Measurements from ENCODE around the gene CD93. TPM values are rescaled to one million over a fixed set of nuclear protein-coding genes. Genes with fewer than 3 reads are reported as not detected.

Gene CD93
- total and polyA plus RNA-seq, 4 donors: 5.7 to 160 (median 65.7) TPM

DNA sequence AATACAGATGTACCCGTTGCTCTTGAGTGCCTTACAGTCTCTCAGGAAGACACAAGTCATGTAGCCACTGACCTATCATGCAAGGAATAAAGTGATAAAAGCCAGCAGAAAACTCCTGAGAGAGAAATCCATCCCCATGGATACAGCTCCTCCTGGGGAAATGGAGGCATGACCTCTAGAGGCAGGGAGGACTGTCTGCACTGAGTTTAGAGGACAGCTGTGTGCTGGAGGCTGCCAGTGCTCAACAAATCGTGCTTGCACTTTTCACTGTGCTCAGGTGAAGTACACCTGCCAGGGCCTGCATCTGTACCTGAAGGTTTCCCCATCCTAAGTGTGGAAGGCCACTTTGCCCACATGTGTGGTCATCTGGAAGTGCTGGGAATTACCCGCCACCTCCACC is 12.1 kb downstream of the CD93 start:
- Histone ChIP-seq H3K4me3 (ENCODE audit: low read length in 2 of 2) (no peak overlapping the region), H3K4me1 (ENCODE audit: control insufficient read depth in 1 of 2, insufficient read depth in 2 of 2, low read length in 2 of 2) (no peaks in the 10 kb centered on the region), H3K9me3 (ENCODE audit: control insufficient read depth, low read length) (no peaks in the 10 kb centered on the region), H3K27me3 (ENCODE audit: control insufficient read depth in 1 of 2, insufficient read depth in 2 of 2, low read length in 1 of 2) (no peaks in the 10 kb centered on the region), H3K36me3 (ENCODE audit: control insufficient read depth in 1 of 2, insufficient read depth in 2 of 2, low read length in 1 of 2) (no peaks in the 10 kb centered on the region), H3K27ac (ENCODE audit: low read depth in 1 of 2, low read length in 2 of 2) (no peak overlapping the region)
- ATAC-seq (ENCODE audit: low FRiP score): no peak
- no peak for DNase-seq
- WGBS, 2 donors: 94 to 96% methylated on average over 3 of the region's 3 CpGs
- intact Hi-C loops (cut with DNase I): no loop called here

DNA sequence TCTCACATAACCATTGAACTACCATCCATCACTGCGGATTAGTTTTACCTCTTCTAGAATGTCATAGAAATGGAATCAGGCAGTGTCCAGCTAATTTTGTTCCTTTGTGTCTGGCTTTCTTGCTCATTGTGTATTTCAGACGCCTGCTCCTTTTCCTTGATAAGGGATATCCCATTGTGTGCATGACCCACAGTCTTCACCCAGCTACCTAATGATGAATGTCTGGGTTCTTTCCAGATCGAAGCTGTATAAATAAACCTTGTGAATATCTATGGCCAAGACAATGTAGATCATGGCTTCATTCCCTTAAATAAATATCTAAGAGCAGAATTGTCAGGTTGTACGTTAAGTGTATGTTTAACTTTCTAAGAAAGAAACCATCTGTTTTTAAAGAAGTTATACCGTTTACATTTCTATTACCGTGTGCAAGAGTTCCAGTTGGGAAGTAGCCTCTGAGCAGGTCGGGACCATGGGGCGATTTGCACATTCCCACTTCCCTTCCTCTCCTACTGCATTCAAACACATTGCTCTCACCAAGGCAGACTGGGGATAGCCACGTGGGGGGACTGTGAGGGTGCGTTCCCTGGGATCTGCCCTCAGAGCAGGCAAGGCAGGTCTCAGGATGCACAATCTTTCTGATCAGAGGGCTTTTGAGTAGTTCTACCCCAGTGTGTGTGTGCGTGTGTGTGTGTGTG is 13.1 kb downstream of the CD93 start:
- intact Hi-C loops (cut with DNase I): no loop called here
- Histone ChIP-seq H3K27ac (ENCODE audit: low read depth in 1 of 2, low read length in 2 of 2) (no peak overlapping the region), H3K9me3 (ENCODE audit: control insufficient read depth, low read length) (no peaks in the 10 kb centered on the region), H3K27me3 (ENCODE audit: control insufficient read depth in 1 of 2, insufficient read depth in 2 of 2, low read length in 1 of 2) (no peaks in the 10 kb centered on the region), H3K4me1 (ENCODE audit: control insufficient read depth in 1 of 2, insufficient read depth in 2 of 2, low read length in 2 of 2) (no peaks in the 10 kb centered on the region), H3K36me3 (ENCODE audit: control insufficient read depth in 1 of 2, insufficient read depth in 2 of 2, low read length in 1 of 2) (no peaks in the 10 kb centered on the region), H3K4me3 (ENCODE audit: low read length in 2 of 2) (no peak overlapping the region)
- ATAC-seq (ENCODE audit: low FRiP score) (no peak), DNase-seq (no peak)
- 39 to 51% methylated on average over 11 of the region's 11 CpGs for WGBS, 2 donors

DNA sequence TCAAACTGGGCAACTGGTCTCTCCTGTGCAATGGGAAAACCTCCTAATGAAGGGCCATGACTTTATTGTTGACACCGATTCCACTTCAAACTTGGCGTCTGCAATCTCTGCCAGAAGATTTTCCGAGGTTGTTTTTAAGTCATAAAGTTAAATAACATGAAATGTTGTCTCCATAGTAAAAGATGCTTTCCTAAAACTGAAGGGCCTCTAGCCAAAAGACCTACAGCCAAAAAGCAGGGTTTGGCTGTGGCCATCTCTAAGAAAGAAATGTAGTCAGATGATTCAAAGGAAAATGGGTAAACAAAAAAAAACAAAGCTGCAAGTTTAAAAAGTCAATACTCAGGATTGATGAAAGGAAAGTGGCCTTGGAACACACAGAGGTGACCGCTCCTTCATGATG is 14.1 kb downstream of the CD93 start:
- no peaks in the 10 kb centered on the region for H3K9me3 ChIP-seq (ENCODE audit: control insufficient read depth, low read length)
- DNase-seq (no peak), ATAC-seq (ENCODE audit: low FRiP score) (no peak)
- H3K27me3 ChIP-seq (ENCODE audit: control insufficient read depth in 1 of 2, insufficient read depth in 2 of 2, low read length in 1 of 2): no peaks in the 10 kb centered on the region
- 82 to 90% methylated on average over 4 of the region's 4 CpGs for WGBS, 2 donors
- intact Hi-C loops (cut with DNase I): no loop called here
- H3K36me3 ChIP-seq (ENCODE audit: control insufficient read depth in 1 of 2, insufficient read depth in 2 of 2, low read length in 1 of 2): no peaks in the 10 kb centered on the region
- H3K4me3 ChIP-seq (ENCODE audit: low read length in 2 of 2): no peak overlapping the region
- no peak overlapping the region for H3K27ac ChIP-seq (ENCODE audit: low read depth in 1 of 2, low read length in 2 of 2)
- no peaks in the 10 kb centered on the region for H3K4me1 ChIP-seq (ENCODE audit: control insufficient read depth in 1 of 2, insufficient read depth in 2 of 2, low read length in 2 of 2)

DNA sequence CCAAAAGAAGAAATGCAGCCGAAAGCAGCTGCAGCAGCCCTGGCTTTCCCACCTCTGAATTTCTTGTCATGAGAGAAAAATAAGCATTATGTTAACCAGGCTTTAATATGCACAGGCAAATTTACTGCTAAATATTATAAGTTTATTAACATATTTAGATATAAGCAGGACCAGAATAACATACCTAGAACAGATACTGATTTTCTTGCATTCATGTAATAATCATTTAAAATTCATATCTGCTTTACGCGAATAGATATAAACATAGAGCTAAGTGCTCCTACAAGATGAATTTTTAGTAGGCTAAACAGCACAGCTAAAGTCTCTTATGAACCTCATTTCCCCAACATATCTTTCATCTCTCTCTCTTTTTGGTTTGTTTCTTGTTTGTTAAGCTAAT is 14.7 kb downstream of the CD93 start:
- H3K4me1 ChIP-seq (ENCODE audit: control insufficient read depth in 1 of 2, insufficient read depth in 2 of 2, low read length in 2 of 2): no peaks in the 10 kb centered on the region
- no peak overlapping the region for H3K4me3 ChIP-seq (ENCODE audit: low read length in 2 of 2)
- no peaks in the 10 kb centered on the region for H3K27me3 ChIP-seq (ENCODE audit: control insufficient read depth in 1 of 2, insufficient read depth in 2 of 2, low read length in 1 of 2)
- H3K27ac ChIP-seq (ENCODE audit: low read depth in 1 of 2, low read length in 2 of 2): no peak overlapping the region
- no peaks in the 10 kb centered on the region for H3K9me3 ChIP-seq (ENCODE audit: control insufficient read depth, low read length)
- WGBS, 2 donors: 65 to 81% methylated on average over 3 of the region's 3 CpGs
- no peaks in the 10 kb centered on the region for H3K36me3 ChIP-seq (ENCODE audit: control insufficient read depth in 1 of 2, insufficient read depth in 2 of 2, low read length in 1 of 2)
- DNase-seq (no peak), ATAC-seq (ENCODE audit: low FRiP score) (no peak)
- intact Hi-C loops (cut with DNase I): no loop called here

DNA sequence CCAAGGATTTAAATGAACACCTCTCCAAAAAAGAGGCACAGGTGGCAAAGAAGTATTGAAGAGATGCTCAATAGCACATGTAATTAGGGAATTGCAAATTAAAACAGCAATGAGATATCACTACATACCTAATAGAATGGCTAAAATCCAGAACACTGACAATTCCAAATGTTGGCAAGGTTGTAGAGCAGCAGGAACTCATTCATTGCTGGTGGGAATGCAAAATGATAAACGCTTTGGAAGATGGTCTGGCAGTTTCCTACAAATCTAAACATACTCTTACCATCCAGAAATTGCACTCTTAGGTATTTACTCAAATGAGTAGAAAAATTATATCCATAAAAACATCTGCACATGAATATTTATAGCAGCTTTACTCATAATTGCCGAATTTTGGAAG is 17.0 kb downstream of the CD93 start:
- Histone ChIP-seq H3K36me3 (ENCODE audit: control insufficient read depth in 1 of 2, insufficient read depth in 2 of 2, low read length in 1 of 2) (no peaks in the 10 kb centered on the region), H3K4me1 (ENCODE audit: control insufficient read depth in 1 of 2, insufficient read depth in 2 of 2, low read length in 2 of 2) (no peaks in the 10 kb centered on the region), H3K9me3 (ENCODE audit: control insufficient read depth, low read length) (no peaks in the 10 kb centered on the region), H3K27me3 (ENCODE audit: control insufficient read depth in 1 of 2, insufficient read depth in 2 of 2, low read length in 1 of 2) (no peaks in the 10 kb centered on the region), H3K27ac (ENCODE audit: low read depth in 1 of 2, low read length in 2 of 2) (no peak overlapping the region), H3K4me3 (ENCODE audit: low read length in 2 of 2) (no peak overlapping the region)
- intact Hi-C loops (cut with DNase I): no loop called here
- ATAC-seq (ENCODE audit: low FRiP score) (no peak), DNase-seq (no peak)
- 88 to 91% methylated on average over 2 of the region's 2 CpGs for WGBS, 2 donors

DNA sequence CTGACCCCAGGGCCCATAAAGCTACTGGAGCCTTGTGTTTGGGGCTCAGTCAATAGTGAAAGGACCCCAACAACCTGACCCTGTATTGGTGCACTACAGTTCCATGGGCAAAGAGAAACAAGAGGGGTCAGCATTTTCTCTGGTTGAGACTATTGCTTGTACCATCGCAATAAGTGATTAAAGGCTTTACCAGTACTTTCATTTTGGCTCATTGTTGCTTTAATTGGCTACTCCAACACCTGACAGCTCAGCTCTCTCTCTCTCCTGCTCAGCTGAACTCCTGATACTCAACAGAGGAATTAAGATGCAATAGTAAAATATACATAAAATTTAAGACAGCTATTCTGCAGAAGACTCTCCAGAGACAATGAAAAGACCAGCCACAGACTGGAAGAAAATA is 17.8 kb downstream of the CD93 start:
- Histone ChIP-seq H3K27me3 (ENCODE audit: control insufficient read depth in 1 of 2, insufficient read depth in 2 of 2, low read length in 1 of 2) (no peaks in the 10 kb centered on the region), H3K27ac (ENCODE audit: low read depth in 1 of 2, low read length in 2 of 2) (no peak overlapping the region), H3K36me3 (ENCODE audit: control insufficient read depth in 1 of 2, insufficient read depth in 2 of 2, low read length in 1 of 2) (no peaks in the 10 kb centered on the region), H3K4me3 (ENCODE audit: low read length in 2 of 2) (no peak overlapping the region), H3K4me1 (ENCODE audit: control insufficient read depth in 1 of 2, insufficient read depth in 2 of 2, low read length in 2 of 2) (no peaks in the 10 kb centered on the region), H3K9me3 (ENCODE audit: control insufficient read depth, low read length) (no peaks in the 10 kb centered on the region)
- DNase-seq (no peak), ATAC-seq (ENCODE audit: low FRiP score) (no peak)
- WGBS, 2 donors: 89 to 95% methylated on average over 1 of the region's 1 CpG
- intact Hi-C loops (cut with DNase I): no loop called here

DNA sequence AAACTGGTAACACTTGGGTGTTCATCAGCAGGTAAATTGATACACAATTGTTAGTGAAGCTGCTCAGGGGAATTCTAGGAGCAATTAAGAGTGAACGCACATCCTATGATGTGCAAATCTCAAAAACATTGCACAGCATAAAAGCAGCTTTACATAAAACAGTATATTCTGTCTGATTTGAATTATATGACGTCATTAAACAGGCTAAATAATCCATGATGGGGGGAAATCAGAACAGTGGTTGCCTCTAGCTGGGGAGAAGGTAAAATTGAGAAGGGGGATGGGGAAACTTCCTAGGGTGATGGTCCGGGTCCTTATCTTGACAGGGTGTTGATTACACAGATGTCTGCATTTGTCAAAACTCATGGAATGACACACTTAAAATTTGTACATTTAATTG is 19.4 kb downstream of the CD93 start:
- H3K4me3 ChIP-seq (ENCODE audit: low read length in 2 of 2): no peak overlapping the region
- H3K27ac ChIP-seq (ENCODE audit: low read depth in 1 of 2, low read length in 2 of 2): no peak overlapping the region
- intact Hi-C loops (cut with DNase I): no loop called here

DNA sequence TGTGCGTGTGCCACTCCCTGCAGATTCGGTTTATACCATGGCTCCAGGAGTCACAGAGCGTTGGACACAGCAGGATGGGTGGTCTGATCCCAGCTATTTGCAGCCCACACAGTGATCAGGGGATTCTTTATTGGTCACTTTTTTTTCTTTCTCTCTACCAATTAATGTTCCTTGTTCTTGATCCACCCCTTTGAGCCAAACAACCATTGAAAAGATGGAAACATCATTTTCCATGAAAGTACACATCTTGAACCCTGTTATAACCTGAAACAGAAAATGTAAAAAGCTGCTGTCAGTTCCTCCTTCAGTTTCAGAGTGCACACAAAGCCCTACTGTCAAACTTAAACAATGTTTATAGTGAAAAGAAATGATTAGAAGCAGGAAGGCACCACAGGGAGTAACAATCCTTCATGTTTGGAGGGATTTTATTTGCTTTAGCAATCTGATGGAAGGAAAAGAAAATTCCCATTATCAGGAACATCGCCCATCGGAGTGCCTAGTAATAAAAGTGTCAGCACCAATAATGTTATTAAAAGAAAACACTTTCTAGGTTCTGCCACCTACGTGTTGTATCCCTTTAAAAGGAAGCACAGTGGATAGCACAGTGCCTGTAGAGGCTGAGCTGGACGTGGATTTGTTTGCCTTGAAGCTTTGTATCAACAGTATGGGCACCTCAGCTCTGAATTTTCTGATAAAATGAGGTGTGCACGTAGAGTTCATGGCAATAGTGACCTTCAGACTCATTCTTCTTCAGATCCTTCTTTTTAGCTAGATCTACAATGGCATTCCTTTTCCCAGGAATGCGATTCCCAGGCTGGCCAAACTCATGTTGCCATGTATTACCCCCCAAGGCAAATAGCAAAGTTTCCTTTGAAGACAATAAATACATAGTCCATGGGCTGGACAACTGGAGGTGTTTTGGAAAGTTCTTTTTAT is 20.6 kb downstream of the CD93 start:
- Histone ChIP-seq H3K9me3 (ENCODE audit: control insufficient read depth, low read length) (no peaks in the 10 kb centered on the region), H3K27me3 (ENCODE audit: control insufficient read depth in 1 of 2, insufficient read depth in 2 of 2, low read length in 1 of 2) (no peaks in the 10 kb centered on the region), H3K36me3 (ENCODE audit: control insufficient read depth in 1 of 2, insufficient read depth in 2 of 2, low read length in 1 of 2) (no peaks in the 10 kb centered on the region), H3K4me1 (ENCODE audit: control insufficient read depth in 1 of 2, insufficient read depth in 2 of 2, low read length in 2 of 2) (peaks cover 6 to 7% of the 10 kb centered on the region in 2 donors), H3K4me3 (ENCODE audit: low read length in 2 of 2) (no peak overlapping the region), H3K27ac (ENCODE audit: low read depth in 1 of 2, low read length in 2 of 2) (no peak overlapping the region)
- no peak for DNase-seq
- 89% methylated on average over 9 of the region's 9 CpGs for WGBS, 2 donors
- intact Hi-C loops (cut with DNase I): no loop called here
- no peak for ATAC-seq (ENCODE audit: low FRiP score)

More for the DNA sequence above, 19.4 kb downstream of the CD93 start:
- DNase-seq: no peak
- WGBS, 2 donors: 87 to 96% methylated on average over 3 of the region's 3 CpGs
- H3K27me3 ChIP-seq (ENCODE audit: control insufficient read depth in 1 of 2, insufficient read depth in 2 of 2, low read length in 1 of 2): no peaks in the 10 kb centered on the region
- no peaks in the 10 kb centered on the region for H3K36me3 ChIP-seq (ENCODE audit: control insufficient read depth in 1 of 2, insufficient read depth in 2 of 2, low read length in 1 of 2)
- ATAC-seq (ENCODE audit: low FRiP score): no peak
- peaks cover 0 to 2% of the 10 kb centered on the region in 2 donors for H3K4me1 ChIP-seq (ENCODE audit: control insufficient read depth in 1 of 2, insufficient read depth in 2 of 2, low read length in 2 of 2)
- H3K9me3 ChIP-seq (ENCODE audit: control insufficient read depth, low read length): no peaks in the 10 kb centered on the region

DNA sequence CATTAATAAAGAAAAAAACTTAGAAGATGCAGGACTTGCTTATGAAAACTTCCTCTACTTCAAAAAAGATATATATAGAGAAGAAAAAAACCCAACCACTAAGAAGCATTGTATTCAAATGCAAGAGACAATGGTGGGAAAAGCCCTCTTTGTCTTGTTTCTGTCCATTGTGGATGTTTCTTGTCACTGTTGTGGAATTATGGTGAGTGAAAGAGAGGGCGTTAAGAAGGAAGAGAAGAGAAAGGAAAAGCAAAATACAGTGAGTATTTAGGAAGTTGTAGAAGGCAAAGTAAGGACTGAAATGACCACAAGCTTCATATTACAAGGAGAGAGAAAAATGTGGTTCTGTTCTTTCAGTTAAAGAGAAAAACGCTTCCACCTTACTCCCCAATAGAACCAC is 22.5 kb downstream of the CD93 start:
- WGBS, 2 donors: 81 to 89% methylated on average over 2 of the region's 2 CpGs
- H3K27ac ChIP-seq (ENCODE audit: low read depth in 1 of 2, low read length in 2 of 2): no peak overlapping the region
- H3K27me3 ChIP-seq (ENCODE audit: control insufficient read depth in 1 of 2, insufficient read depth in 2 of 2, low read length in 1 of 2): no peaks in the 10 kb centered on the region
- intact Hi-C loops (cut with DNase I): loop anchor here (2.0 to 5.0 kb wide), 3 partner anchors 83 to 301 kb away; no protein-coding TSS in a partner anchor
- H3K9me3 ChIP-seq (ENCODE audit: control insufficient read depth, low read length): no peaks in the 10 kb centered on the region
- no peaks in the 10 kb centered on the region for H3K36me3 ChIP-seq (ENCODE audit: control insufficient read depth in 1 of 2, insufficient read depth in 2 of 2, low read length in 1 of 2)
- H3K4me3 ChIP-seq (ENCODE audit: low read length in 2 of 2): no peak overlapping the region
- H3K4me1 ChIP-seq (ENCODE audit: control insufficient read depth in 1 of 2, insufficient read depth in 2 of 2, low read length in 2 of 2): peaks cover 10 to 14% of the 10 kb centered on the region in 2 donors
- DNase-seq (no peak), ATAC-seq (ENCODE audit: low FRiP score) (no peak)
